Middle frontal gyrus (tissue), 1 donor: Measurements from ENCODE around the gene TENT5C.

Experiments
- DNase-seq: peaks from one replicate; pipeline ENCODE4 v3.0.0-alpha.2; 2015; ENCODE audit warnings: low spot score; ENCODE audit errors: extremely low spot score

TENT5C gene

DNA sequence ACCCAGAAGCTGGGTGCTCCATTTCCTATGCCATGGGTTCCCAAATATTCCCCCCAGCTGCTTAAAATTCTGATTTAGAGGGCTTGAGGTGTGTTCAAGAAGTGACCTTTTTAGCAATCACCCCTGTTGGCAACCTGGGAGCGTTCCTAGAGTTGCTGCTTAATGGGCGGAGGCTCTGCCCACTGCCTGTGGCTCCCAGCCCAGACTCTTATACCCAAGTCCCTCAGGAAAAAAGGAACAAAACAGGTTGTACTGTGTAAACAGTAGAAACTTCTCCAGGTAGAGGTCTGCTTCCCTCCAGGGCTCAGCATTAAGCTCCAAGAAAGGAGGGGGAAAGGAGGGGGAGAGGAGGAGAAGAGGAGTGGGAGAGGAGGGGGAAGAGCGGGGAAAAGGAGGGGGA, 14.6 kb upstream of the TENT5C start:
- no peak for DNase-seq

DNA sequence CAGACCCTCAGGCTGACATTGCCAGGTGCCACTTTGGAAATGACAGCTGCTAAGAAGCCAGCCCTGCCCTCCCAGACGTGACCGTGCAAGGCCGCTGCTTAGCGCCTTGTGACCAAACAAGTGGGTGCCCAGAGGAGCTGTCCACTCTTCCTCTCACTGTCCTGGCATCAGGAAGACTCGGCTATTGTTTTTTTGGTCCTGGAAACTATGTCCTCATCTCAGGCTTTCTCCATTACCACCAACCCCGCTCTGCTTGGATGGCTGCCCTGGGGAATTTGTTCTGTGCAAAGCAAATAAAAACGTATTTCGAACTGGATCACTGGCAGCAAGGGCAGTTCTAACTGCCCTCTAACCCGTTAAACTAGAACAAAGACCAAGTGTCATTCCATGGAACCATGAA, 13.7 kb upstream of the TENT5C start:
- no peak for DNase-seq

DNA sequence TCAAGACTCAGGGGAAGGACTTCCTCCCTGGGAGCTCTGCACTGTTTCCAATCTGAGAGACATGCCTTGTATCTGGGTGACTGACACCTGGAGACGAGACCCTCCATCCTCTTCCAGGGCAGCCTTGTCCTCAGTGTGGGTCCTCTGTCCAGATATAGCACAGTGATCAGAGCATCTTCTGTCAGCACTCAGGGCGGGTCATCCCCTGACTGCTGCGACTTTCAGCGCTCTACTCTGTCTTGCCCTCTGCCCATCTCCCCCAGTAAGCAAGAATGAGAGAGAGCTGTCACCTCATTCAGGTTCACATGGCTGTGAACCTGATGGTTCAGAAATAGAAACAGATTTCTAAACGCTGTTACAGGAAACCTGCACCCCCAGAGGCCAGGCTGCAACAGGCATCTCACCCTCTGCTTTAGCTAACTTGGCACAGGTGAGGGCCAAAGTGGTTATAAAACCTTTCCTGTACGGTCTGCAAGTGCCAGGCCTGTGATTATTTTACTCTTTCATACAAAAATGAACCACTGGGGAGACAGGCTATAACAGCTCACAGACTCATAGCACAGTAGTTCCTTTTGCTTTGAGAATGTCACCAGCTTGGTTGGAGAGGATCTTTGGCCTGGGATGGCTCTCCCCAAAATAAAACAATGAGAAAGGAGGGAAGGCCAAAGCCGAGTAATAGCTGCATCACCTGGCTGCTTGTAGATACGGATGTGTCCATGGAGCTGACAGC, 11.4 kb upstream of the TENT5C start:
- no peak for DNase-seq

DNA sequence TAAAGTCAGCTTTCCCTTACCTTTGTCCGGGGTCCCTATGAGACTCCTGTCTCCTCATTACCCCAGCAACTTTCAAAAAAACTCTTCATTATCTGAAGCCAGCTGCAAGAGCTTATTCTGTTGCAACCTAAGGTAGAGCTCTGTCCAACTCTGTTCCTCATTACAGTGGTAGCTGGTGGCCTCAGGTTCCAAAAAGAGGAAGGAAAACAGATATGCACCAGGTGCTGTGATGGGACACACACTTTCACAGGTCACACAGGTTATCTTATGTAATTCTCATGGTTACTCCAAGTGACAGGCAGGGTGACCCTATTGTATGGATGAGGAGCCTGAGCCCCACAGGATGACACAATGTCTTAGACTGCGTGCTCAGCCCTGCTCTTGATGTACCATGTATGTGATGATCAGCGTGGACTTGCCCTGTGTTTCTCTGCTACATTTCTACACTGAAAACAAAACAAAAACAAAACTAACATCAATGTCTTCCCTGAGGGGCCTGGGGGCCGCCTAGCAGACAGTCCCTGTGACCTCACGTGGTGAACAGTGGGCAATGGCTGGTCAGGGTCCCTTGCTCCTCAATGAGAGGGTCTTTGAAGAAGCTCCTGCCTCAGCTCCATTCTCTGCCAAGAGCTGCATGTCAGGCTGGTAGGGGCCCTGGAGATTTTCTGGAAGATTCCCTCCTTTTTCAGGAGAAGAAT, 9.7 kb upstream of the TENT5C start:
- DNase-seq = no peak

DNA sequence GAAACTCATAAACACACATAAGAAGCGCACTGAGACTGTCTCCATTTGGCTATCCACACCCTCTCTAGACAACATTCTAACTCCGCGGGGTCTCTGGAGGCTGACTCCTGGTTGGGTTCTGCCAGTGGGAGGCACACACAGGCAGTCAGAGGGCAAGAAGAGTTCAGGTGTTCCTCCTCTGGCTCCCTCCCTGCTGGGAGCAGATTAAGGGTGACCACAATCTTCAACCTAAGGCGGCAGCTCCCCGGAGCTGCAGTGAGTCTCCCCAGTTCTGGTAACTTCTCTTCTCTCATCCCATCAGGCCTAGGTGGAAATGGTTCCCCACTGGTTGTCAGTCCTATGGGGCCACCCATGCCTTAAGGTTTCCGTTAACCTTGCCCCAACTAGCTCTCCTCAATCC, 7.4 kb upstream of the TENT5C start:
- no peak for DNase-seq

DNA sequence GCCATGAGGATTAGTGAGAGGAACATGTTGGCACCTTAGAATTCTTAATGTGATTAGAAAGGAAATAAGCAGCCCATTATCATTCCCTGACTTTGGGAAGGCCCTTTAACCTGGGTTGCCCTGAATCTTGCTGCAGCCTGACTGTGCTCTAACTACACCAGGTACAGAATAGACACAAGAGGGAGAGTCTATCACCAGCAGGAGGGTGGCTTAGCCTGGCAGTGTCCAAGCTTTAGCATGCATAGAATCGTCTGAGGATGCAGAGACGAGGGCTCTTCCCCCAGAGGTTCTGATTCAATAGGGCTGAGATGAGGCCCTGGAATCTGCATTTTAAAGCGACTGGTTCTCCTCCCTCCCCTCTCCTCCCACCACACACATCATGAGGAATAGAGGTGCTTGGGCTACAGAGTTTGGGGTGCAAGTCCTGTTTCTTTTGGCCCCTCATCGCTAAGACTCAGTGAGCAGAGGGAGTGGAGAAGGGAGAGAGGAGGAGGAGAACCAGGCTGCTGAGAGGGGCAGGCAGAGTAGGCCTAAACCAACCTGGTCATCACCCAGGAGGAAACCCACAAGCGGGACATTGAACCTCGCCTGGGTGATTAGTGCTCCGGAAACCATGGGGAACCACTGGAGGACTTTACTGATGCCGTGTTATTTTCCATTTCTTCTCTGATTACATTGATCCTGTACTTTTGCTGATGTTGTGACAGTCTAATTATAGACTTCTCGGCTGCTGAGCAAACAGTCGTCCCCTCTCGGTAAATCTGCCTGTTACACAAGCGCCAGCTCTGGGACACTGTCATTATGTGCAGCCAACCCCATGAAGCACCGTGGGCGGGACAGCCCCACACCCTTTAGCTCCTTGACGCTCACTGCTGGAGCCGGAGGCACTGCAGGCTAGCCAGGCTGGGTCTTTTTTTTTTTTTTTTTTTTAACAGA, 6.3 kb upstream of the TENT5C start:
- no peak for DNase-seq

DNA sequence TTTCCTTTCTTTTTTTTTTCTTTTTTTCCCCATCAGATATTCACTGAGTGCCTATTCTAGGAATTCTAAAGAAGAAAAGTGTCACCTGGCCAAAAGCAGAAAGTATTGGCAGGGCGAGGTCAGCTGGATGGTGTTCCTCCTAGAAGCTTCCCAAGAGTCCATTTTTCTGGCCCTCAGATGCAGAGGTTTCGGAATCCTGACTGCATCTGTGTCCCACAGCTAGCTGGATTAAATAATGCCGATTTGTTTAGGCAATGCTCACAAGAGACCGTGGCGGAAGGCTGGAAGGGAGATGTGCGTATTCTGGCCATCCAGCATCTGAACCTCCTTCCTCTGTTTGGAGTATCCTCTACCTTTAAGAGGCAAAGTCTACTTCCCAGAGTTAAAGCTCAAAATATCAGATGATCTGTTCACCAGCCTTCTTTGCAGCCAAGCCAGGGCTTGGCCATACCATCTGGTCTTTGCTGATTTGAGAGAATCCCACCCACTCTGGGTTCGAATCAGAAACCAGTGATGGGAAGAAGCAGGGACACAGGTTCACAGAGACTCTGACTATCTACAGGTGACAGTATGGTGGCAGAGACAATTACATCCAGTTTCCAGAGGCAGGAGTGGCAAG, 5.4 kb upstream of the TENT5C start:
- DNase-seq = no peak

DNA sequence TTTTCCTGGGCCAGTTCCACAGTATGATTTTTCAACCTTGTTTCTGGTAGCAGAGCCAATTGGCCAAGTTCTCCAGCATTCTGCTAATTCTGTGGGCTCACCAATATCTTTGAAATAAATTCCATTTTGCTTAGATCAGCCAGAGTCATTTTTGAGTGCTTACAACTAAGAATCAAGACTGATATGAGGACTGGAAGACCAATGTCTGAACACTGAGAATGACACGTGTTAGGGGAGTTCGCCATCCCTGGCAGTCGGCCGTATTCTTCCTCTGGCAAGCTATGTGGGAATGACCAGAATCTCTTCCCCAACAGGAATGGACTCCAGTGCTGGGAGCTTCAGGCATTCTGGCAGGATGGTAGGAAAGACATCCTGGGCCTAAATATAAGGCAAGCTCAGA, 4.9 kb upstream of the TENT5C start:
- DNase-seq = no peak

DNA sequence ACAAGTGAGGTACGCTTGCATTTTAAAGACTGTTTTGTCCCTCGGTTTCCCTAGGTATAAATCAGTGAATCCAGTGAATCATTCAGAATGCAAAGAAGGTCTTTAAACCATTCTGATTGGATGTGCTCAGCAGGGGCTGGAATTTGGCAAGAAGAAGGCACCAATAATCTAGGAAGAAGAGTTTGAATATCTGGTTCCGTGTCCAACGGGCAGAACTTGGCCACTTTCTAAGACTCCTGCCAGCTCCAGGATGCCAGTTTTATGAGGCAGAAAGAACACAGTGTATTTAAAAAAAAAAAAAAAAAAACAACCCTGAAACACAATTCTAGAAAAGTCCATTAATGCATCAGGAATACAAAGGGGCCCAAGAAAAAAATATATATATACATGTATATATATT, 3.0 kb upstream of the TENT5C start:
- DNase-seq = no peak

DNA sequence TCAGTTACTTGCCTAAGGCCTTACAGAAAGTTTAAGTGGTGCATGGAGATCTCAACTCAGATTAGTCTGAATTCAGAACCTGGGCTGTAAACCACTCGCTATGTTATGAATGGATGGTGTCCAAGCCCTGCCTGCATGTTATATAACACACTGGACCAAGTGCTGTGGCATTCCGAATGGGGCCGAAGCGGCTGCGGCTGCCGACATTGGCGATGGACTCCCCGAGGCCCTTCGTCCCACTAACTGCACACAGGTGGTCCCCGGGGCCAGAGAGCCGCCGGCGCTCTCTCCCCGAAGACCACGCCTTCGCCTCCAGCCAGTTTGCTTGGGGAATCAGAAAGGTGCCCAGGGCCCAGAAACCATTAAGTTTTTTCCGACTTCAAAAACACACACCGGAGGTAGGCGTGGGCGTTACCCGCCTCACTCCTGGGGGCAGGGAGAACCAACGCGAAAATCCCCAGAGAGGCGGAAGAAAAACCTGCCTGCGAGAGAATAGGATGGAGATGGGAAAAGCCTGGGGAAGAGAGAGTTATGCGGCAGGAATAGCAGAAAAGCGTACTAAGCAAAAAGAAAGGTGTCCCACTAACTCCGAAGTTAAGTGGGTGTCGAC, 579 bp upstream of the TENT5C start:
- no peak for DNase-seq

DNA sequence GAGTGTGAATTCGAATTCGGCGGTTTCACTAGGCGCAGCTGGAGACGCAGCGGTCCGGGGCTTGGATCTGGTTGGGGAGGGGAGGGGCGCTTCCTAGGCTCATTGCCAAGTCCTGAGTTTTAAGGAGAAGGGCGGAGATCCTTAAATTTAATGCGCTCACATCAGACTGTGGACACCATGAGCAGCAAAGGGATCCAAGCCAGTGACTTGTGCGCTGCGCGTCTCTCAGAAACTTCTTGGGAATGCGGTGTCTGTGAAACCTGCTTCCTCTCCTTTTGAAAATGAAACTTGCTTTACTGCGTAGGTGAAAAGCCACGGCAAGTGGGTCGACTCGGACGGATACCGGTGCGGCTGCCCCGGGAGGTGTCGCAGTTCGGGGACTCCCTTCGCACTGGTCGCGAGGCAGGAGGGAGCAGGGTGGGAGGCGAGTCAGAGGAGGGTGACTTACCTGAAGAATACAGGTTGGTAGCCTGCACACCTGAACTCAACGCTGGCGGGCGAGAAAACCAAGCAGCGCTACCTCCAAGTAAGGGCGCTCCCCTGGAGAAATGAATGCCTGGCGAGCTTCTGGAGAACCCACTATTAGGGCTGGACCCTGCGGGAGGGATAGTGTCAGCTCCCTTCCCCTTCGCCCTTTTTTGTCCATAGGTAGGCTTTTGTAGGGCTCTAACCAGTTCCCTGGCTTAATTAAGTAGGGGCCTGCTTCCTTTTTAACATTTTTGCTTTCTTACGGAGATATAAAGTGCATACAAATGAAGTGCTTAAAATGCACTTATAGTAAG, 992 bp downstream of the TENT5C start:
- no peak for DNase-seq

DNA sequence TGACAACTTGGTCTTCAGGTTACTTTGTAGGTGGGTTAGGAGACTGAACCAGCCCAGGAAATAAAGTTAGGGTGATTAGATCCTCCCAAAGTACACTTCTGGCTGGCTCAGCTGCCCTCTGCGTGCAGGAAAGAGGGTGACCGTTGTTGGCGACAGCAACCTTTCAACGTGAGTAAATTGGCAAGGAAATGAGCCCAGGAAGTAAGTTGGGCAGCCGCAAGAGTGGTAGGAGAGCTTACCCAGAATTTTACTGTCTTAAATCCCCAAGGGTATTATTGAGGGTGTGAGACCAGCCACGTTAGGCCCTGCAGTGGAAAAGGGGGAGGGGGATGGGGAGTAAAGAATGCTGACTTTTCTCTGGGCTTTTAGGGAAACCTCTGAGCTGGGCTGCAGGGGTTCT, 1.6 kb downstream of the TENT5C start:
- DNase-seq = no peak

DNA sequence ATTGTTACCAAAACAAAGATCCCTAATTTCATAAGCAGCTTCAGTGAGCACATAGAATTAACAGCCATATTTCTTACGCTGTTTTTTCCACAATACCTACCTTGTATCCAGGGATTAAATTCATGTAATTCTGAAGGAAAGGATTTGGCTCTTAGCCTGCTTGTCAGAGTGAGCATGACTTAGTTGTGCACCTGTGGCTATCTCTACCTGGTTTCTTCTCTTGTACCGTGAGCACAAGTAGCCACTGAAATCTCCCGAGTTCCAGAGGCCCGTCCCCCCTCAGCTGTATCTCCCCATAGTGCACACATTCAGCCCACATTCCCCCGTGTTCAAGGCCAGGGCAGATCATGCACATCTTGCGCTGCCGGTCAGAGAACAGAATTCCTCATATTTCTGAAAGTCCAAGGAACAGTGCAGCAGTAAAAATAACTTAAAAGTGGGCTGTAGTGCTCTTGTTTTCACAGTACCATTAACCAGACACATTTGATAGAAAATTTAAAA, 2.3 kb downstream of the TENT5C start:
- DNase-seq = no peak

DNA sequence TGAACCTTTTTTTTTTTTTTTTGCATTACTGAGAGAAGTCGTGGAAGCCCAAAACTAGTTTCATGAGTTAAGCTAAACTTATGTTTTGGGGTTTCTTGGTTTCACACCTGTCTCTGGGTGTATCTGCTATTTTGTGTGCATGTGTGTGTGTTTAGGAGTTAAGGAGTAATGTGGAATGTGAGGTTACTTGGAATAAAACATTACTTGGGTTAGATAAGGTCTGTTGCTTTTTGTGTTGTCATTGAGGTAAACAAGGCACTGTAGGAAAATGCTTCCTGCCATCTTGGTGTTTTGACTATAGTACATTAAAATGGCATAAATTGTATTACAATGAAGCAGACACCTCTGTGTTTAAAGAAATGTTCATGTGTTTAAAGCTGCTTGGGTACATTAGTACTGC, 2.9 kb downstream of the TENT5C start:
- no peak for DNase-seq

DNA sequence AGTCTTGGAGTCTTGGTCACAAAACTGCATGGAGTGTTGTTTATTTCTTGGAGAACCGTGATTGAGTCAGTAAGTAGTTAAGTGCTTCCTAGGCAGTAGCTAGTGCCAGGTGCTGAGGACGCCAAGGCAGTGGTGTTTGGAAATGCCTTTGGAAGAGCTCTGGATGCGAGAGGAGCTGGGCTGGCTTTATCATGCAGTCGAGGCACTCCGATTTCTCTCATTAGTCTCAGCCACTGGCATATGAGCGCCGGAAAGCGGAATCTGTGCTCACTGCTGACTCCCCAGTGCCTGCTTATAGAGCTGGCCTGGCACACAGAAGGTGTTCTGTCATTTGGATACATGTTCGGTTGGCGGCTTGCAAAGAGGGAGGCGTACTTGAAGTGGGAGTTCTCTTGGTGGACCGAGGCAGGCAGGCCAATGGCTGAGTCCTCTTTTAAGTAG, 3.6 kb downstream of the TENT5C start:
- no peak for DNase-seq

DNA sequence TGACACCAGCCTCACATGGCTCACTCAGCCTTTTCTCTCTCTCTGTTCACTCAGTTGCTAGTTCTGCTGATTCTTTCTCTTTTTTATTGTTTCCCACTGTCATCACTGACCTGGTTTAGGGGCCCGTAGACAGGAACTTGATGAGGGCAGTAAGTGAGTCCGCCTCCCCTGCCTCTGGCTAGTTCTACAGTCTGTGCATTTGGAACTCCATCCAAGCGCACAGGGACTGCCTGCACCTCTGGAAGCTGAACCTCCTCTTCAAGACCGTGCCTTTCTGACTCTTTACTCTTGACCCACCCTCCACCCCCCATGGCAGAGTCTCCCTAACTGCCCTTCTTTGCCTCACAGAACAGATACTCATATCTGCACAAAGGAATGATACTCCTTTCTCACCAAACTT, 4.2 kb downstream of the TENT5C start:
- DNase-seq = no peak

DNA sequence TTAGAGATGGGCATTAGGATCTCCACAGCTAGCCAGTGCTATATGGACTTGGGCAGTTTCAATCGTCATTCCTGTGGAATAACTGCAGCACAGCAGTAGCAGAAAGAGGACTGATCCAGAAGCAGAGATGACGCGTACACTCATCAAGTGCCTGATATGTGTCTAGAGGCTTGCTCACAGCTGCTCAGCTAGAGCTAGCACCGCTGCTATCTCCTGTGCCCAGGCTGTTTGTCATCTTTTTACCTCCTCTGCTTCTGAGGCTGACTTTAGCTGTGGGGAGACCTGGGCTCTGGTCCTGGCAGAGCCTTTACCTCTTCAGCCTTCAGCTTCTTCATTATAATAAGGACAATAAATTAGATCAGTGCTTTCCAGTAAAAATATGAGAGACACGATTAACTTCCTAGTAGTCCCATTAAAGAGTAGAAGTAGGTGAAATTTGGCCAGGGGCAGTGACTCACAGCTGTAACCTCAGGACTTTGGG, 5.3 kb downstream of the TENT5C start:
- no peak for DNase-seq

DNA sequence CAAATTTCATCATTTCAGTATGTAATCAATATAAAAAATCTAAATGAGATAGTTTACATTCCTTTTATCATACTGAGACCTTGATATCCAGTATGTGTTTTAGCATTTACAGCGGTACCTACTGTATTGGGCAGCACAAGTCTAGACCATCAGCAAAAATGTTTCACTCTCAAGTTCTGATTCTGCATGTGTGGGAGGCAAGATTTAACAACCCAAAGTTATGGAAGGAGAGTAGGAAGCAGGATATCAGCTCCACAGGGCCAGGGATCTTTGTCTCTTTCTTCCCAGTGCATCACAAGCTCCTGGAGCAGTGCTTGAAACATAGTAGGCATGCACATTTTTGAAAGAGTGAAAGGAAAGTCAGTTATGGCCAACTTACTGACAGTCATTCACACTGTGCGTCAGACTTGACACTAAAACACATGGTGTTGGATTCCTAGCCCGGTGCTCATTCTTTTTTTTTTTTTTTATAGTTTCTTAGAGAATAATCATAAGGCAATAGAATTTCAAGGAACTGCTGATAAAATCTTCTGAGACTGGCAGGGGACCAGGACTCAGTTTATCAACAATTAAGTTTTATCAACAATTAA, 6.1 kb downstream of the TENT5C start:
- DNase-seq = no peak

DNA sequence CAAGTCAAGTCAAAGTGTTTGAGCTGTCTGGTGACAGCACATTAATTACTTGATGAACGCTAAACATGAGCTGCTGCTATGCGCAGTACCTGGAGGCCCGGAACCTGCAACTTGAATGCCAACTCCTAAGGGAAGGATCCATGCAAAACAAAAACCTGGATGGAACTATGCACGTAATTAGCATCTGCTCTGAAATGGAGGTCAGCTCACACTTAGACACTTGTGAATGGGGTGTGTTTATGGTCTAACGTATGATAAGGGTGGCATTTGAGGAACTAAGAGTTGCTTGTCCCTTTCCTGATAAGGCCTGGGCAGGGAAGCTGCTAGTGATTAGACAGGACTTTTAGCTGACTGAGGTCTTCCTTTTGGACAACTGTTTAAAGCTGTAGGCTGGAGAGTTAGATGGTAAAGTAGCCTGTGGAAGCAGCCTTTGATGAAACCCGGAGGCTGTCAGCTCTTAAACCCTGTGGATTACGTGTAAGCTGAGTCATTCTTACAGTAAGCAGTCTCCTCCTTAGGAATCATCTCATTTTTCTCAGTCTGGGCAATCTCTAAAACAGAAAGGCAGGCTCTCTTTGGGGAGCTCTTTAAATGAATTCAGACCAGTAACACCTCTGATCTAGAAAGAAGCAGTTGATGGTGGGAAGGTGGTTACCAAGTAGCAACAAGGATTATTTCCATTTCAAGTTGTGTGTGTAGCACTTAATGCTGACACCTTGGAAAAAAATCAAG, 6.8 kb downstream of the TENT5C start:
- DNase-seq = no peak
